Measurements from ENCODE around the gene PPP3CA.
"Not testable (repeated sequence)": the region's sequence is repeated elsewhere in the genome, so short reads cannot be mapped to it uniquely, and the experiment has no call there.

PPP3CA gene

GRCh38 chr4:101035487-101035886 is 311.8 kb downstream of the PPP3CA start:
- DNase-seq = no peak

GRCh38 chr4:101033986-101034385 is 313.3 kb downstream of the PPP3CA start:
- DNase-seq = no peak

- DNase-seq = no peak
Measured at GRCh38 chr4:101032541-101032940, 314.8 kb downstream of the PPP3CA start.

GRCh38 chr4:101031971-101032370 is 315.4 kb downstream of the PPP3CA start:
- no peak for DNase-seq

GRCh38 chr4:101028886-101029285 is 318.4 kb downstream of the PPP3CA start:
- DNase-seq = no peak

- DNase-seq = no peak
Measured at GRCh38 chr4:101027721-101028120, 319.6 kb downstream of the PPP3CA start.

GRCh38 chr4:101025755-101026154 is 321.6 kb downstream of the PPP3CA start:
- DNase-seq = no peak

- DNase-seq = no peak
Measured at GRCh38 chr4:101022151-101023024, 324.9 kb downstream of the PPP3CA start.

GRCh38 chr4:101020956-101021355 is 326.4 kb downstream of the PPP3CA start:
- no peak for DNase-seq

- no peak for DNase-seq
Measured at GRCh38 chr4:101019941-101020401, 327.4 kb downstream of the PPP3CA start.

GRCh38 chr4:101019313-101019712 is 328.0 kb downstream of the PPP3CA start:
- no peak for DNase-seq

GRCh38 chr4:101018836-101019235 is 328.5 kb downstream of the PPP3CA start:
- DNase-seq = no peak

GRCh38 chr4:101014417-101014816 is 332.9 kb downstream of the PPP3CA start:
- DNase-seq = no peak

- no peak for DNase-seq
Measured at GRCh38 chr4:101010987-101011386, 336.3 kb downstream of the PPP3CA start.

GRCh38 chr4:101009471-101009870 is 337.9 kb downstream of the PPP3CA start:
- no peak for DNase-seq

- no peak for DNase-seq
Measured at GRCh38 chr4:101008503-101008902, 338.8 kb downstream of the PPP3CA start.

- no peak for DNase-seq
Measured at GRCh38 chr4:101005659-101006058, 341.7 kb downstream of the PPP3CA start.

- DNase-seq = no peak
Measured at GRCh38 chr4:101000496-101000895, 346.8 kb downstream of the PPP3CA start.

- no peak for DNase-seq
Measured at GRCh38 chr4:100995671-100996070, 351.7 kb downstream of the PPP3CA start.

- DNase-seq = not testable (repeated sequence)
Measured at GRCh38 chr4:100995002-100995401, 352.3 kb downstream of the PPP3CA start.

GRCh38 chr4:100991332-100992069 is 355.8 kb downstream of the PPP3CA start:
- not testable (repeated sequence) for DNase-seq

- DNase-seq = no peak
Measured at GRCh38 chr4:100989401-100989800, 357.9 kb downstream of the PPP3CA start.

GRCh38 chr4:100988876-100989275 is 358.4 kb downstream of the PPP3CA start:
- DNase-seq = no peak

- DNase-seq = no peak
Measured at GRCh38 chr4:100986360-100986868, 360.9 kb downstream of the PPP3CA start.

All from activated CD8-positive, alpha-beta memory T cell treated with anti-CD3 and anti-CD28 coated beads for 24 hours (primary cell).